HG03575 (cell line): ENCODE measurements around the gene MBD2.
"Not testable (repeated sequence)": the region's sequence is repeated elsewhere in the genome, so short reads cannot be mapped to it uniquely, and the experiment has no call there.

ENCODE experiments used
- ATAC-seq: cut with Tn5 transposase; IDR thresholded peaks from one replicate; pipeline ENCODE4 v1.9.1; 2021; ENCODE audit not compliant: unreplicated experiment, insufficient number of reproducible peaks, low FRiP score; ENCODE audit errors: extremely low read depth

The MBD2 gene

GRCh38 chr18:54239601-54240000 is 15.1 kb upstream of the MBD2 start:
- ATAC-seq: no peak

- no peak for ATAC-seq
Measured at GRCh38 chr18:54239091-54239490, 14.6 kb upstream of the MBD2 start.

GRCh38 chr18:54238173-54238936 is 13.9 kb upstream of the MBD2 start:
- ATAC-seq: no peak

- ATAC-seq: no peak
Measured at GRCh38 chr18:54235871-54236270, 11.4 kb upstream of the MBD2 start.

GRCh38 chr18:54233747-54234146 is 9.3 kb upstream of the MBD2 start:
- ATAC-seq: no peak

- no peak for ATAC-seq
Measured at GRCh38 chr18:54233228-54233625, 8.8 kb upstream of the MBD2 start.

- no peak for ATAC-seq
Measured at GRCh38 chr18:54232485-54233227, 8.2 kb upstream of the MBD2 start.

GRCh38 chr18:54229421-54230059 is 5.1 kb upstream of the MBD2 start:
- ATAC-seq: no peak

- ATAC-seq: no peak
Measured at GRCh38 chr18:54228364-54228763, 3.9 kb upstream of the MBD2 start.

GRCh38 chr18:54223568-54224241 is 764 bp downstream of the MBD2 start:
- peak; percentile 2 for ATAC-seq

- ATAC-seq: peak; percentile 30
Measured at GRCh38 chr18:54222922-54223567, 1.4 kb downstream of the MBD2 start.

GRCh38 chr18:54220406-54220805 is 4.1 kb downstream of the MBD2 start:
- no peak for ATAC-seq

GRCh38 chr18:54218803-54219202 is 5.7 kb downstream of the MBD2 start:
- not testable (repeated sequence) for ATAC-seq

- no peak for ATAC-seq
Measured at GRCh38 chr18:54218299-54218698, 6.2 kb downstream of the MBD2 start.

GRCh38 chr18:54217624-54218023 is 6.8 kb downstream of the MBD2 start:
- peak; percentile 43 for ATAC-seq

- ATAC-seq: no peak
Measured at GRCh38 chr18:54215069-54215468, 9.4 kb downstream of the MBD2 start.

GRCh38 chr18:54210463-54210862 is 14.0 kb downstream of the MBD2 start:
- no peak for ATAC-seq

GRCh38 chr18:54209471-54210180 is 14.8 kb downstream of the MBD2 start:
- ATAC-seq: peak; percentile 83
